HTR-8/SVneo (cell line): ENCODE measurements around the gene SPRR2F.
"Not testable (repeated sequence)": the region's sequence is repeated elsewhere in the genome, so short reads cannot be mapped to it uniquely, and the experiment has no call there.

Experiments used
- DNase-seq: peaks from one replicate; pipeline ENCODE4 v3.0.0; 2011; ENCODE audit warnings: low spot score, mixed read lengths; ENCODE audit not compliant: insufficient read length
- FAIRE-seq: peaks from 2 replicates; lab custom pipeline; 2011; peaks lifted over from hg19 to GRCh38; lab: Jason Lieb, UNC

Gene SPRR2F, protein sequence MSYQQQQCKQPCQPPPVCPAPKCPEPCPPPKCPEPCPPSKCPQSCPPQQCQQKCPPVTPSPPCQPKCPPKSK

DNA sequence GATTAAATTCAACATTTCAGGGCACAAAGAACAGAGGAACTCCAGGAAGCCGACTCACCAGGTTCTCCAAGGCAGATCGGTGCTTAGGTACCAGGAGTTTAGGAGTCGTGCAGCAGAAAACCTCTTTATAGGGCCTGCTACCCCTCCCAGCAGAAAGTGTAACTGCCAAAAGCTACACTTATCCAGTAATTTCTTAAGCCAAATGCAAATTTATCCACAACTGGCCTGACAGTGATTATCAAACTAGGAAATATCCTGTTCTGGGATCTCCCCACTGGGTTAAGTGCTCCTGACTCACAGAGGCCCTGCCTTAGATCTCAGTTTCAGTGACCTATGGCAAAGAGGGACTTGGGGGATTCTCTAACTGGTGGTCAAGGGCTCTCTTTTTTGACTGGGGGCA, at the start of gene SPRR2F:
TSS of gene SPRR2F (minus strand) at position 101 of the 400 bp plus-strand sequence. CDS start 783 bp downstream, outside the sequence.
- DNase-seq: no peak
- FAIRE-seq: no peak

DNA sequence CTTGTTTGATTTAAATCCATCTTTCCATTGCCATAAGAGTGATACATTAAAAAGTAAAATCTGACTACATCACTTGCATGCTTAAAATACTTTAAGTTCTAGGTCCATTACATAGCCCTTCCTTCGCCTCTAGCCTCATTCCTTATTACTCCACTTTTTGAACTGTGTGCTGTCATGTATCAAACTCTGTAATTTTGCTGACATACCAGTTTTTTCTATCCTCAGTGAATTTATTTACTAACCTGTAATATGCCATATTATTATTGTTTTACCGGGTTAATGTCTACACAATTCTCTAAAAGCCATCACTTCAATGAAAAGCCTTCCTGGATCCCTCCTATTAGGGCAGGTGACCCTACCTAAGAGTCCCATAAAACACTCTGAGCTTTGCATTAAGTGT, 42.2 kb upstream of the SPRR2F start:
- FAIRE-seq (no peak), DNase-seq (no peak)

DNA sequence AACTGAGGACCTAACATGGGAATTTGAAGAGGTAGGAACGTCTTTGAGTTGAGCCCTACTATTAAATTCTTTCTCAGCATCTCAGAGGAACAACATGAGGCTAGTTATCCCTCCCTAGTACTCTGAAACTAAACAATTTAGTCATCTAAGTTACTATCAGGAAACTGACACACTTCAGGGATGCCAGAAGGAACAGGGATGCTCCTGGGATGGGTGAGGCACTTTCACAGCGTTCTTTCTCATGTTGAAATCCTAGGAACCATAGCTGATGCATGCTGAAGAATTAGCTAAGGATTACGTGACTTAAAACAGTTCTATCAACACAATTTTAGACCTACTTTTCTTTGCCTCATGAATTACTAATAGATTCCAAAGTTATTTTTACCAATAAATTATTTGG, 39.2 kb upstream of the SPRR2F start:
- DNase-seq: no peak
- no peak for FAIRE-seq

DNA sequence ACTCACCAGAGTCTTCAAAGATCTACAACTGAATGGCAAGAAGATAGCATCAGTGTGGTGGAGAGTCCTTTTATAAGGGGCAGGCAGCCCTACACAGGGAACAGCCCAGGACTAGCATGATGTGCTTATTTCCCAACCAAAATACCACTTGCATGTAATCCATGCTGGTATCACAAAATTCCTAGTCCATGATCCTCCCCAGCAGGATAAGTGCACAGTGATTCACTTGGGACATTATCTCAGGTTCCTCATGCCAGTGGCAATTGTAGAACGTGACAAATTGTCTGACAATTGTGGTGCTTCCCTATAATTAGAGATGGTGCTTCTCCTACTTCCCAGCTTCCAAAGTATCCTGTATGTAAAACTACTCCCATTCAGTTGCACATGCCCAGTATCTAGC, 37.5 kb upstream of the SPRR2F start, which contains the start of gene SPRR2G:
TSS of gene SPRR2G (minus strand) at position 45 of the 400 bp plus-strand sequence. CDS start 780 bp downstream, outside the sequence.
- FAIRE-seq (no peak), DNase-seq (no peak)

DNA sequence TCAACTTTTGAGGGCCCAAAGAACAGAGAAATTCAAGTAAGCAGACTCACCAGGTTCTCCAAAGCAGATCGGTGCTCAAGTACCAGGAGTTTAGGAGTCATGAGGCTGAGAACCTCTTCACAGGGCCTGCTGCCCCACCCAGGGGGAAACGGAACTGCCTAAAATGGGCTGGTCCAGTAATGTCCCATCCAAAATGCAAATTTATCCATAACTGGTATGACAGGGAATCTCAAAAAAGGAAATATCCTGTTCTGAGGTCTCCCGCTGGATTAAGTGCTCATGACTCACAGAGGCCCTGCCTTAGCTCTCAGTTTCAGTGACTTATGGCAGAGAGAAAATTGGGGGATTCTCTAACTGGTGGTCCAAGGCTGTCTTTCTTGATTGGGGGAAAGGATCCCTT, 28.1 kb upstream of the SPRR2F start:
- no peak for FAIRE-seq
- DNase-seq: no peak

DNA sequence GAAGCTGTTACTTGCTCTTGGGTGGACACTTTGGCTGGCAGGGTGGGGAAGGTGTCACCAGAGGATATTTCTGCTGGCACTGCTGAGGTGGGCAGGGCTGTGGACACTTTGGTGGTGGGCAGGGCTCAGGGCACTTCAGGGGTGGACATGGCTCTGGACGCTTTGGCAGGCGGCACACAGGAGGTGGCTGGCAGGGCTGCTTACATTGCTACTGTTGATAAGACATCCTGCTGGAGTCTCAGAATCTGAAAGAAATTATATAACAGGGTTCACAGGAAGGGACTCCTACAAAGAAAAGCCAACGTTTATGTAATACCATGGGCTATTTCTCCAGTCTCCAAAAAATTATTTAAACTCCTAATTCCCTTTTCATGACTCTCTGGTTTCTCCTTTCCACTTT, 27.2 kb upstream of the SPRR2F start:
- no peak for FAIRE-seq
- no peak for DNase-seq

DNA sequence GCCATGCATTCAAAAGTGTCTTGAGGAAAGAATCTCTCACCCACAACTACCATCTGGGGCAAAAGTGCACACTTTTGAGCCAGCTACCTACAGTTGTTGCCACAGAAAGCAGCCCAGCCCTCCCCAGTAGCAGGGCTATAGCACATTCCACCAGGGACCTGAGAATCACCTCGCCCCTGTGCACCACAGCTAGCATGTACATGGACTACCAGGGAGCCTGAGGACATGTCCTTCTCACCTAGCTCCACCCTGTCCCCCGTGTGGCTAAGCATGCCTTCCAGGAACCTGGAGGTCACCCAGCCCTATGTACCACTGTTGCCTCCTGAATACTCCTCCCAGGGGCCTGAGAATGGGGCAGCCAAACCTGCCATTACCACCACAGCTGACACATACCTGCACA, 20.4 kb upstream of the SPRR2F start:
- DNase-seq (no peak), FAIRE-seq (no peak)

DNA sequence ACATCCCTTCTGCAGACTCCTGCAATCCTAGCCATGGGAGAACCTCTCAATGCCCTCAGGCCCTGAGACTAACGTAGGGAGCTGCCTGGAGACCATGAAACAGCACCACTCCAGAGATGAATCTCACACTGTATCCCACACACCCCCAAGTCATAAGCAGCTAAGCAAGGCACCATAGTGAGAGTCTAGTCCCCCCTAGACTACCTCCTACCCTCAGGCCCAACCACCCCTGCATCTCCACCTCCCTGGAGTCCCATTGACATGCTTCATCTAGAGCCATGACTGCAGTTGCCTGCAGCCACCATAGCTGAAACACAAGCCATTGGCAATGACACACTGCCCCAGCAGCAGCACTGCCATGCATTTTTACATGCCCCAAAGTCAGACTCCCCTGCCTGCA, 20.0 kb upstream of the SPRR2F start:
- FAIRE-seq (no peak), DNase-seq (no peak)

DNA sequence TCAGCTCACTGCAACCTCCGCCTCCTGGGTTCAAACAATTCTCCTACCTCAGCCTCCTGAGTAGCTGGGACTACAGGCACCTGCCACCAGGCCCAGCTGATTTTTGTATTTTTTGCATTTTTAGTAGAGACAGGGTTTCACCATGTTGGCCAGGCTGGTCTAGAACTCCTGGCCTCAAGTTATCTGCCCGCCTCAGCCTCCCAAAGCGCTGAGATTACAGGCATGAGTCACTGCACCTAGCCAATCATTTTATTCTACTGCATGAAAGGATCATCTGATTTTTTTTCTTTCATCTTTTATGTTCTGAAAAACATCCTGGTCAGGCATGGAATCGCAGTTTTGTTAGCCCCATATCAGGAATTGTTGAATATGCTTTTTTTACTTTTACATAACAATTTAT, 15.4 kb upstream of the SPRR2F start:
- not testable (repeated sequence) for DNase-seq, FAIRE-seq

DNA sequence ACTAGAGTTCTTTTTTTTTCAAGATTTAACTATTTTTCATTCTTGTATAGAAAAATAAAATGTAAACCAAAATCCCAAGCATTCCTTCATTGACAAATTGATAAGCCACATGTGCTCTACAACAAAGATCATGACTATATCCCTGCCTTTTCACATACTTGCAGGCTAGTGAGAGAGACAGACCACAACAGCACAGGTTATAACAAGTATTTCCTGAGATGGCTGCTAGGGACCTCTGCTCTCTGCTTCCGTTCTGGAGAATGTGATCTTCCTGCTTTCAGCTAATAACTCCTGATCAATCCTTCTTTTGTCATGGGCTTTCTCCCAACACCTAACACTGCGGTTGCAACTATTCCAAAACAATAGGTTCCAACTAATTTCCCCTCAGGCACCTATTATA, 14.0 kb upstream of the SPRR2F start:
- FAIRE-seq (no peak), DNase-seq (no peak)

DNA sequence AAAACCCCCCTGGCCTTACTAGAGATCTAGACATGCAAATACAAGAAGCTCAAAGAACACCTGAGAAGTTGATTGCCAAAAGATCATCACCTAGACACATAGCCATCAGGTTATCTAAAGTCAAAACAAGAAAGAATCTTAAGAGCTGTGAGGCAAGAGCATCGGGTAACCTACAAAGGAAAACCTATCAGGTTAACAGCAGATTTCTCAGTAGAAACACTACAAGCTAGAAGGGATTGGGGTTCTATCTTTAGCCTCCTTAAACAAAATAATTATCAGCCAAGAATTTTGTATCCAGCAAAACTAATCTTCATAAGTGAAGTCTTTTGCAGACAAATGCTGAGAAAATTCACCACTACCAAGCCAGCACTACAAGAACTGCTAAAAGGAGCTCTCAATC, 12.2 kb upstream of the SPRR2F start:
- no peak for DNase-seq
- no peak for FAIRE-seq

DNA sequence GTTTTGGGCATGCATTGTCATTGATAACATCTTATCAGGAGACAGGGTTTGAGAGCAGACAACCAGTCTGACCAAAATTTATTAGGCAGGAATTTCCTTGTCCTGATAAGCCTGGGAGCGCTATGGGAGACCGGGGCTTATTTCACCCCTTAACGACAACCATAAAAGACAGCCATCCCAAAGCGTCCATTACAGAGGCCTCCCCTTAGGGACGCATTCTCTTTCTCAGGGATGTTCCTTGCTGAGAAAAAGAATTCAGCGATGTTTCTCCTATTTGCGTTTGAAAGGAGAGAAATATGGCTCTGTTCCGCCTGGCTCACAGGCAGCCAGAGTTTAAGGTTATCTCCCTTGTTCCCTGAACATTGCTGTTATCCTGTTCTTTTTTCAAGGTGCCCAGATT, 10.5 kb upstream of the SPRR2F start:
- not testable (repeated sequence) for DNase-seq, FAIRE-seq

DNA sequence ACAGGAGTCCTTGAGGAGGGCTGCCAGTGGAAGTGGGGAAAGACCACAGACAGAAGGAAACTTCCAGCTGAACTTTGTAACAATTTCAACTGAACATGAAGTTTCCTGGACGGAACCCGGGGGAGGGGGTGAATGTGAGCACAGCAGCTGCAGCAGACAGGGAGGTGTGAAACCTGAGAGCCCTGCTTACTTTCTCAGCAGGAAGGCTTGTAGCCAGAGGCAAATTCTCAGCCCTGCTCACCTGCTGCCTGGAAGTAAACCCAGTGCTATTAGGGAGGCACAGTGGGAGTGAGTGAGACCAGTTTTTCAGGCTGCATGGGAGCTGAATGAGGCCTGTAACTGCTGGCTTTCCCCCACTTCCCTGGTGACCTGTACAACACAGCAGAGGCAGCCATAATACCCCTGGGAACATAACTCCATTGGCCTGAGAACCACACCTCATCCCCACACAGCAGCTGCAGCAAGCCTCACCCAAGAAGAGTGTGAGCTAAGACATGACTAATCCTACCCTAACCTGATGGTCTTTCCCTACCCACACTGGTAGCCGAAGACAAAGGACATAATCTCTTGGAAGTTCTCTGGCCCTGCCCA, 9.6 kb upstream of the SPRR2F start:
- FAIRE-seq (no peak), DNase-seq (no peak)

DNA sequence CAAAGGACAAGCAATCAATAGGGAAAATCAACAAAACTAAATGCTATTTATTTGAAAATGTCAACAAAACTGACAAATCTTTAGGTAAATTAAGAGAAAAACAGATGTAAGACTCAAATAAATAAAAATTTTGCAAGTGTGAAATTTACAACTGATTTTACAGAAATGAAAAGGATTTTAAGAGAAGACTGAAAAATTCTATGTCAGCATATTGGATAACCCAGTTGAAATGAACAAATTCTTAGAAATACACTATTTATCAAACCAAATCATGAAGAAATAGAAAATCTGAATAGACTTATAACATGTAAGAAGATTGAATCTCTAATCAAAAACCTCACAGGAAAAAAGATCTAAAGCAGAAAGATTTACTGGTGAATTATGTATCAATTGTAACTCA, 7.6 kb upstream of the SPRR2F start:
- DNase-seq (no peak), FAIRE-seq (no peak)

DNA sequence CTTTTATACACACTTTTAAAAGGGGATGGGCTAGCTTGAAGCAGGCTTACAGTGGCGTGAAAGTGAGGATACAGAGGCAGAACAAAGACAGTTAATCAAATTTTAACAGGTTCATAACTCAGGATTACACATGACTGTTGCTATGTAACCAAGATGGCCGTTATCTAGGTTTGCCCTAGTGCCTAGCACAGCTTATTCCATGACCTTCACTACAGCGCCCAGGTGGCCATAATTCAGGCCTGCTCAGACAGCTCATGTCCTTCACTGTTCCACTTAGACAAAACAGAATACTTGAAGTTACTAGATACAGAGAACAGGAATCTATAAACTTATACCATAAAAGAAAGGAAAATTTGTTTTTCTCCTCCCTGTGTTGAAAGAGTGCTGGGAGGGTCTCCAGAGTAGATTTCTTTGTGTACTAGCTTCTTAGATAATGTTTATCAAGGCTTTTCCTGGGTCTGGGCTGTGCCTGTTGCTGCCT, 6.2 kb upstream of the SPRR2F start:
- DNase-seq (no peak), FAIRE-seq (no peak)

DNA sequence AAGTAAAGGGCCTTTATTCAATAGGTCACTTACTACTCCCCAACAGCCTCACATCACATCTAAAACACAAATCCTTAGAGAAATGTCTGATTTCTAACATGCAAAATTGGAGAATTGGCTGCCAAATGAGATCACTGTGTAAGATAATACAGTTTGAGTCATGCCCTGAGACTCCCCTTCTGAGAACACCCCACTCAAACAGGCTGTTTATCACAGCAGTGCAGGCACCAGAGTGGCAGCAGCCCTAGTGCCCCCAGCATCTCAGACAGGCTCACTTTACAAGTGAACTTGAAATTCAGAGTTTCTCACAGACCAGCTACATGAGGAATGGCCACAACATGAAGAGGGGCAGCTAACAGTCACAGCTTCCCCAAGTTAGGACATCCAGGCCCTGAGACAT, 1.9 kb upstream of the SPRR2F start:
- not testable (repeated sequence) for FAIRE-seq, DNase-seq

DNA sequence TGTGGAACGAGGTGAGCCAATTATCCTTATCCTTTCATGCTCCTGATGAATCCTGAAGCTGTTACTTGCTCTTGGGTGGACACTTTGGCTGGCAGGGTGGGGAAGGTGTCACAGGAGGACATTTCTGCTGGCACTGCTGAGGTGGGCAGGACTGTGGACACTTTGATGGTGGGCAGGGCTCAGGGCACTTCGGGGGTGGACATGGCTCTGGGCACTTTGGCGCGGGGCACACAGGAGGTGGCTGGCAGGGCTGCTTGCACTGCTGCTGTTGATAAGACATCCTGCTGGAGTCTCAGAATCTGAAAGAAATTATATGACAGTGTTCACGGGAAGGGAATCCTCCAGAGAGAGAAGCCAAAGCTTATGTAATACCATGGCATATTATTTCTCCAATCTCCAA, 862 bp downstream of the SPRR2F start:
- not testable (repeated sequence) for FAIRE-seq, DNase-seq

DNA sequence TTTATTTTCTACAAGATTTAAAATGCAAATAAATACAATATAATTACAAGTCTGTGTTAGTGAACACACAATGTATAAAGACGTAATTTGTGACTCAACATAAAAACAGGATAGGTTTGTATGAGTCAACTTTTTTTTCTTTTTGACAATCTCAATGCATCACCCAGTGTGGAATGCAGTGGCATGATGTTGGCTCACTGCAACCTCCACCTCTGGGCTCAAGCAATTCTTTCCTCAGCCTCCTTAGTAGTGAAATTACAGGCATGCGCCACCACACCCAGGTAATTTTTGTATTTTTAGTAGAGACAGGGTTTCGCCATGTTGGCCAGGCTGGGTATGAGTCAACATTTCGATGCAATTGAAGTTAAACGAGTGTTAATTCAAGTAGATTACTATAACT, 13.1 kb downstream of the SPRR2F start:
- no peak for DNase-seq
- no peak for FAIRE-seq

DNA sequence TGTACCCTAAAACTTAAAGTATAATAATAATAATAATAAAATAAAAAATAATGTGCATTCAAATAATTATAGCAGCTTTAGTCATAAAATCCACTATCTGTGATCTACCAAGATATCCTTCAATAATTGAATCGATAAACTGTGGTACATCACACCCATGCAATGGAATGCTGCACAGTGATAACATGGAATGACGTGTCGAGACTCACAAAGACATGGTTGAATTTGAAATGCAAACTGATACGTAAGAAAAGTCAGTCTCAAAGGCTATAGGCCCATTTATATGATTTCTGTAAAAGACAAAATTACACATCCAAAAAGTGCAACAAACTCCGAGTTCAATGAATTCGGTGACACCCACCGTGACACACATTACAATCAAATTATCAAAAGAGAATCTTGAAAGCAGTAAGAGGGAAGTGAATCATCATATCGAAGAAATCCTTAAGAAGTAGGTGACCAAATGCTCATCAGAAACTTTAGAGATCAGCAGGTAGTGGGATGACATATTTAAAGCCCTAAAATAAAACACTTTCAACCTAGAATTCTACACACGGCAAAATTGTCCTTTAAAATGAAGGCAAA, 13.8 kb downstream of the SPRR2F start:
- DNase-seq (no peak), FAIRE-seq (no peak)

DNA sequence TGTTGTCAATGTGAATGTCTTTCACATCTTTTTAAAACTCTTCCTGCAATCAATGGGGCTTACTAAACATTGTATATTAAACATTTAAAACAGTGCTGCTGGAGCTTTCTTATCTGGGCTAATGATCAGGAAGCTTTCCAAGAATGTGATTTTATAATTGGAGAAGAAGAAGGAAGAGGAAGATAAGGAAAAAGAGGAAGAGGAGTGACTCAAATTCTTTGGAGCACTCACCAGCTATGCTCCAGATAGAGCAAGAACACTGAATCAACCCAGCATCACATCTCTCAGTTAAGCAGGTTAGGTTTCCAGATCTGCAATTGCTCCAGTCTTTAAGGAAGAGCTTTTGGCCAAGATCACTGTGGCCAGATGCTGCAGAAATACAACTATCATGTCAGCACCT, 17.6 kb downstream of the SPRR2F start:
- FAIRE-seq (no peak), DNase-seq (no peak)

DNA sequence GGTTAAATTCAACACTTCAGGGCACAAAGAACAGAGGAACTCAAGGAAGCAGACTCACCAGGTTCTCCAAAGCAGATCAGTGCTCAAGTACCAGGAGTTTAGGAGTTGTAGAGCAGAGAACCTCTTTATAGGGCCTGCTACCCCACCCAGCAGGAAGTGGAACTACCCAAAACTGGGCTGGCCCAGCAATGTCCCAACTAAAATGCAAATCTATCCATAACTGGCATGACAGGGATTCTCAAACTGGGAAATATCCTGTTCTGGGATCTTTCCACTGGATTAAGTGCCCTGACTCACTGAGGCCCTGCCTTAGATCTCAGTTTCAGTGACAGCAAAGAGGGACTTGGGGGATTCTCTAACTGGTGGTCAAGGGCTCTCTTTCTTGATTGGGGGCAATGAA, 18.9 kb downstream of the SPRR2F start, which contains the start of gene SPRR2E:
TSS of gene SPRR2E (minus strand) at position 101 of the 400 bp plus-strand sequence. CDS start 775 bp downstream, outside the sequence.
- no peak for FAIRE-seq
- no peak for DNase-seq

DNA sequence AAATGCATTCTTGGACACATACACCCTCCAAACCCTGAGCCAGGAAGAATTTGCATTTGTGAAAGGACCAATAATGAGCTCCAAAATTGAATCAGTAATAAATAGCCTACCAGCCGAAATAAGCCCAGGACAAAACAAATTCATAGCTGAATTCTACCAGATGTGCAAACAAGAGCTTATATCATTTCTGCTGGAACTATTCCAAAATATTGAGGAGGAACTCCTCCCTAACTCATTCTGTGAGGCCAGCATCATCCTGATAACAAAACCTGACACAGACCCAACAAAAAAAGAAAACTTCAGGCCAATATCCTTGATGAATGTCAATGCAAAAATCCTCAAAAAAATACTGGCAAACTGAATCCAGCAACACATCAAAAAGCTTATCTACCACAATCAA, 25.7 kb downstream of the SPRR2F start:
- no peak for DNase-seq
- FAIRE-seq: no peak
